Lower leg skin (tissue), 4 donors: ENCODE results near the gene NDEL1. TPM values are rescaled to one million over a fixed set of nuclear protein-coding genes. Genes with fewer than 3 reads are reported as not detected.

Source experiments
- DNase-seq, 2 donors: peaks; one replicate each; pipeline ENCODE4 v3.0.0-alpha.2; 2019; ENCODE audit warnings: low spot score in 2 of 2
- H3K4me3 ChIP-seq: fragments of 200-600 bp; sonication (generic); 2 replicates; pipeline ENCODE4 v1.5.1; 2017; ENCODE audit warnings: mild to moderate bottlenecking, low read depth; ENCODE audit not compliant: poor library complexity, severe bottlenecking
- CTCF ChIP-seq, 3 donors: fragments of 450-650 bp; IDR thresholded peaks; one replicate each; pipeline ENCODE4 v1.5.1; 2016; ENCODE audit warnings: antibody characterized with exemption in 3 of 3, mild to moderate bottlenecking in 3 of 3, moderate library complexity in 2 of 3
- POLR2A ChIP-seq, 2 donors: fragments of 450-650 bp; IDR thresholded peaks; one replicate each; pipeline ENCODE4 v1.6.1; 2016 to 2017; ENCODE audit warnings: antibody characterized with exemption in 2 of 2, mild to moderate bottlenecking in 1 of 2, moderate library complexity in 1 of 2
- WGBS, 2 donors: methylation state at CpG; one replicate each; pipeline ENCODE4 v1.1.5; 2018; 5-methylcytosine and 5-hydroxymethylcytosine counted together
- intact Hi-C: fragments of 100-400 bp; cut with DNase I; formaldehyde crosslinking; loops from one replicate; pipeline ENCODE4 v1.15.0; 2023; ENCODE audit warnings: low total_unique reads
- total RNA-seq, 4 donors: library from RNA; depleted of rRNA; stranded (reverse); fragments of >200 nt; gene quantifications; one replicate each; pipeline ENCODE4 v1.1.0, GENCODE V29; 2016

The NDEL1 gene
- total RNA-seq, 4 donors from 2014 or later = 129 to 160 (median 145) TPM

DNA sequence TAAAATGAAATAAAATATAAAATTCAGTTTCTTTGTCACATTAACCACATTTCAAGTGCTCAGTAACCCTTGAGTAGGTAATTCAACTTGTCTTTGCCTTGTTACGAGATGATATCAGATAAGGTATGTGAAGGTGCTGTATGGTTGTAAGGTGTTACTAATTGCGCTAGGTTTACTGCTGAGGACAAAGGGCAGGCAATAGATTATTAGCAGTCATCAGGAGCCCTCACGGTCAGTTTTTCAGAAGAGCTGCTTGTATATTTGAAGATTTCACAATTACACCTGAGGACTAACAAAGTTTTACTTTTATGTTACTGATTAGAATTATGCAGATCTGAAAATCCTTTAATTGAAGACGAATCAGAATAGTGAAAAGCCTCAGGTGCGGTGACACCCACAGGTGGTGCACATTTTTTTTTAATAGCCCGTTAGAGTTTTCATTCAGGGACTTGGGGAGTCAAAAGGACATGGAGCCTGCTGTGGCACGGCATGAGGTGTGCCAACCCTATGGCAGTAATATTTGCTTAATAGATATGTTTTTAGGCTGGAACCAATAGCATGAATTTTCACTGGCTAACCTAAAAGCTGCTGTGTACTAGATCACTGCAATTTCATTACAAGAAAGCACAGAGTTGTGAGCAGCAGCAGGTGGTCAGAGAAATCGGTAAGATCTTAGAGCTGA, 16.4 kb downstream of the NDEL1 start:
- WGBS, 2 donors = 84 to 88% methylated on average over 8 of the region's 8 CpGs
- intact Hi-C loops = no loop called here
- TF ChIP-seq CTCF (IDR thresholded peaks at IDR 0.05) (no peak), POLR2A (IDR thresholded peaks at IDR 0.05) (no peak)
- no peak for DNase-seq
- no peak overlapping the region for H3K4me3 ChIP-seq

GRCh38 chr17:8453326-8453725, 17.6 kb downstream of the NDEL1 start:
- no peak overlapping the region for H3K4me3 ChIP-seq
- TF ChIP-seq CTCF (IDR thresholded peaks at IDR 0.05) = no peak
- TF ChIP-seq POLR2A (IDR thresholded peaks at IDR 0.05) = no peak
- no peak for DNase-seq
- intact Hi-C loops = no loop called here
- WGBS, 2 donors = 82 to 84% methylated on average over 3 of the region's 3 CpGs

DNA sequence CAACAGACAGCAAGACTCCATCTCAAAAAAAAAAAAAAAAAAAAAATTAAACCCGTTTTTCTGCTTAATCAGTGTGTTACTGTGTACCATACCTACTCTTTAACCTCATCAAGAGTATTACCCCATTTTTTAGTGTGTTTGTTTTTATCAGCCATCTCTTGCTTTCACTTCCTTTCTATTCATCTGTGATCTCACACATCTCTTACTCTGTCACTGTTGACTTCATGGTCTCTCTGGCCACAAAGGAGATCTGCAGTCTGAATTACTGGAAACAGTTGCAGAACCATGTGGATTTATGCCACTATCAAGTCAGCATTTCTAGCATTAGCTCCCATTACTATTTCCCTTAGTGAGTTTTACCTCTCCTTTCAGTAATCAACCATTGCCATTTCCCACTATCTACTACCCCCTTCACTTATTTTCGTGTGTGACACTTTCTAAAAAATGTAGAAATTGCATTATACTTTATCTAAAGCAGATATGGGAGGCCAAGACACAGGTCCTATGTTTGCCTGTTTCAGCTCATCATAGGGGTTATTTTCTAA, 20.1 kb downstream of the NDEL1 start:
- no peak for DNase-seq
- intact Hi-C loops = no loop called here
- 70 to 76% methylated on average over 2 of the region's 2 CpGs for WGBS, 2 donors
- no peak overlapping the region for H3K4me3 ChIP-seq
- TF ChIP-seq POLR2A (IDR thresholded peaks at IDR 0.05) (no peak), CTCF (IDR thresholded peaks at IDR 0.05) (no peak)

GRCh38 chr17:8458128-8458527, 22.4 kb downstream of the NDEL1 start:
- intact Hi-C loops = no loop called here
- TF ChIP-seq POLR2A (IDR thresholded peaks at IDR 0.05) (no peak), CTCF (IDR thresholded peaks at IDR 0.05) (no peak)
- H3K4me3 ChIP-seq = no peak overlapping the region

GRCh38 chr17:8459107-8459506, 23.4 kb downstream of the NDEL1 start:
- intact Hi-C loops = no loop called here
- no peak for DNase-seq
- H3K4me3 ChIP-seq = no peak overlapping the region
- 84 to 85% methylated on average over 4 of the region's 4 CpGs for WGBS, 2 donors
- no peak for TF ChIP-seq POLR2A (IDR thresholded peaks at IDR 0.05)
- no peak for TF ChIP-seq CTCF (IDR thresholded peaks at IDR 0.05)

More at GRCh38 chr17:8458128-8458527, 22.4 kb downstream of the NDEL1 start:
- WGBS, 2 donors = 84 to 89% methylated on average over 6 of the region's 6 CpGs
- DNase-seq = no peak

- intact Hi-C loops = no loop called here
- no peak overlapping the region for H3K4me3 ChIP-seq
- 81 to 96% methylated on average over 3 of the region's 3 CpGs for WGBS, 2 donors
- TF ChIP-seq CTCF (IDR thresholded peaks at IDR 0.05) (no peak), POLR2A (IDR thresholded peaks at IDR 0.05) (no peak)
- DNase-seq = no peak
These were observed 24.1 kb downstream of the NDEL1 start for GRCh38 chr17:8459831-8460230.
